ENCODE results near the gene CPNE6. TPM values are rescaled to one million over a fixed set of nuclear protein-coding genes. Genes with fewer than 3 reads are reported as not detected.

The CPNE6 gene
- total RNA-seq, 1 donor from 2014 or later: 0.09 TPM

GRCh38 chr14:24089890-24090289, 18.5 kb downstream of the CPNE6 start:
- H3K27ac Mint-ChIP-seq: no peak overlapping the region
- H3K4me3 Mint-ChIP-seq: no peak overlapping the region
- no peaks in the 10 kb centered on the region for H3K9me3 Mint-ChIP-seq
- peaks cover 4% of the 10 kb centered on the region for H3K36me3 Mint-ChIP-seq (ENCODE audit: low read depth)
- POLR2A ChIA-PET: interaction anchor here (0.6 to 7.4 kb wide), 6 partner anchors 9 to 349 kb away, joined by 3 to 111 read pairs (median 16); partner anchors contain the start of genes DCAF11, NRL and PSME1
- no peak for TF ChIP-seq CTCF (IDR thresholded peaks at IDR 0.05)
- intact Hi-C loops (cut with micrococcal nuclease): loop anchor here (1.0 to 10.0 kb wide), 8 partner anchors 9 to 535 kb away; partner anchors contain the start of genes IRF9, THTPA and ZFHX2
- CTCF ChIA-PET: interaction anchor here (0.8 to 7.9 kb wide), 15 partner anchors 9 to 342 kb away, joined by 3 to 138 read pairs (median 9); partner anchors contain the start of genes CARMIL3, CHMP4A, DCAF11 and IRF9
- ATAC-seq (ENCODE audit: low read depth) (no peak), DNase-seq (no peak)
- H3K4me1 Mint-ChIP-seq: peaks cover 18% of the 10 kb centered on the region
- H3K27me3 Mint-ChIP-seq: no peaks in the 10 kb centered on the region

- POLR2A ChIA-PET: interaction anchor here (0.9 to 7.4 kb wide), 8 partner anchors 11 to 150 kb away, joined by 3 to 138 read pairs (median 40); partner anchors contain the start of genes DCAF11, IRF9, NRL and TINF2
These were observed 20.7 kb downstream of the CPNE6 start for GRCh38 chr14:24092110-24092504.

GRCh38 chr14:24092505-24093206, 21.3 kb downstream of the CPNE6 start:
- ChIA-PET POLR2A (interaction anchor here (0.5 to 7.4 kb wide), 14 partner anchors 12 to 205 kb away, joined by 3 to 138 read pairs (median 23); partner anchors contain the start of genes DCAF11, DHRS4L2, EMC9 and IRF9), CTCF (interaction anchor here (0.8 to 7.9 kb wide), 16 partner anchors 10 to 215 kb away, joined by 3 to 138 read pairs (median 4); partner anchors contain the start of genes CARMIL3, CIDEB, DCAF11 and IRF9)
- H3K9me3 Mint-ChIP-seq: no peaks in the 10 kb centered on the region
- ATAC-seq (ENCODE audit: low read depth) (no peak), DNase-seq (no peak)
- H3K4me1 Mint-ChIP-seq: peaks cover 31% of the 10 kb centered on the region
- H3K27me3 Mint-ChIP-seq: no peaks in the 10 kb centered on the region
- peaks cover 21% of the 10 kb centered on the region for H3K36me3 Mint-ChIP-seq (ENCODE audit: low read depth)
- TF ChIP-seq CTCF (IDR thresholded peaks at IDR 0.05): no peak
- peak overlapping the region; percentile 99 for H3K4me3 Mint-ChIP-seq
- peak overlapping the region; percentile 99 for H3K27ac Mint-ChIP-seq
- intact Hi-C loops (cut with micrococcal nuclease): loop anchor here (10.0 kb wide), 1 partner anchor 538 kb away; the partner anchor contains the start of genes THTPA and ZFHX2

More at GRCh38 chr14:24092110-24092504, 20.7 kb downstream of the CPNE6 start:
- H3K36me3 Mint-ChIP-seq (ENCODE audit: low read depth): peaks cover 20% of the 10 kb centered on the region
- peak overlapping the region; percentile 99 for H3K27ac Mint-ChIP-seq
- TF ChIP-seq CTCF (IDR thresholded peaks at IDR 0.05): no peak
- CTCF ChIA-PET: interaction anchor here (0.8 to 7.9 kb wide), 13 partner anchors 10 to 78 kb away, joined by 3 to 138 read pairs (median 5); partner anchors contain the start of genes CARMIL3, DCAF11, IRF9 and NRL
- H3K27me3 Mint-ChIP-seq: no peaks in the 10 kb centered on the region
- intact Hi-C loops (cut with micrococcal nuclease): loop anchor here (10.0 kb wide), 1 partner anchor 537 kb away; the partner anchor contains the start of genes THTPA and ZFHX2
- H3K9me3 Mint-ChIP-seq: no peaks in the 10 kb centered on the region
- H3K4me3 Mint-ChIP-seq: peak overlapping the region; percentile 20
- ATAC-seq (ENCODE audit: low read depth): no peak
- H3K4me1 Mint-ChIP-seq: peaks cover 31% of the 10 kb centered on the region
- DNase-seq: no peak

- ChIA-PET POLR2A (interaction anchor here (0.5 to 7.4 kb wide), 34 partner anchors 8 to 1175 kb away, joined by 3 to 138 read pairs (median 8); partner anchors contain the start of genes CARMIL3, CBLN3, CHMP4A and DCAF11), CTCF (interaction anchor here (0.9 to 7.9 kb wide), 15 partner anchors 11 to 215 kb away, joined by 3 to 138 read pairs (median 5); partner anchors contain the start of genes CARMIL3, CIDEB, IRF9 and PSME2)
- peaks cover 28% of the 10 kb centered on the region for H3K36me3 Mint-ChIP-seq (ENCODE audit: low read depth)
- DNase-seq (no peak), ATAC-seq (ENCODE audit: low read depth) (no peak)
- H3K4me1 Mint-ChIP-seq: peaks cover 31% of the 10 kb centered on the region
- H3K27ac Mint-ChIP-seq: peak overlapping the region; percentile 99
- no peaks in the 10 kb centered on the region for H3K27me3 Mint-ChIP-seq
- intact Hi-C loops (cut with micrococcal nuclease): loop anchor here (10.0 kb wide), 1 partner anchor 539 kb away; the partner anchor contains the start of genes THTPA and ZFHX2
- peak overlapping the region; percentile 99 for H3K4me3 Mint-ChIP-seq
- no peaks in the 10 kb centered on the region for H3K9me3 Mint-ChIP-seq
- TF ChIP-seq CTCF (IDR thresholded peaks at IDR 0.05): no peak
These were observed 22.0 kb downstream of the CPNE6 start for GRCh38 chr14:24093207-24093900.
